OCI-LY7 (cell line): Measurements from ENCODE around the gene DSTYK. TPM values are rescaled to one million over a fixed set of nuclear protein-coding genes. Genes with fewer than 3 reads are reported as not detected.

Experiments
- BruUV-seq: library from RNA; stranded (reverse); fragments of 400-500 nt; replicated peaks from 2 replicates; lab custom pipeline; 2021; lab: Mats Ljungman, UMichigan
- CTCF ChIA-PET: fragments of 300-600 bp; sonication (Branson Sonifier 250); formaldehyde crosslinking; loops from one replicate; lab custom pipeline; 2022; ENCODE audit warnings: antibody characterized with exemption; ENCODE audit not compliant: unreplicated experiment; lab: Charles Lee
- POLR2A ChIA-PET: fragments of 300-600 bp; sonication (Branson Sonifier 250); formaldehyde crosslinking; loops from one replicate; lab custom pipeline; 2022; ENCODE audit warnings: antibody characterized with exemption; lab: Charles Lee
- DNase-seq: peaks from one replicate; pipeline ENCODE4 v3.0.0-alpha.2; 2015; ENCODE audit warnings: low spot score
- H2AFZ ChIP-seq: fragments of 200-600 bp; sonication (generic), shearing (Covaris generic); 2 replicates; pipeline ENCODE4 v1.6.1; 2014; ENCODE audit warnings: mild to moderate bottlenecking, antibody characterized with exemption, low read length, moderate library complexity
- H3K27ac ChIP-seq: fragments of 200-600 bp; sonication (generic); 2 replicates; pipeline ENCODE4 v1.5.1; 2014; ENCODE audit warnings: mixed run types, low read depth, mild to moderate bottlenecking, moderate library complexity, low read length, inconsistent platforms; ENCODE audit not compliant: poor library complexity, severe bottlenecking
- H3K36me3 ChIP-seq: fragments of 200-600 bp; sonication (generic); 2 replicates; pipeline ENCODE4 v1.6.1; 2014; ENCODE audit warnings: mild to moderate bottlenecking, antibody characterized with exemption, low read length, moderate library complexity, mixed read lengths; ENCODE audit not compliant: insufficient read depth
- H3K4me1 ChIP-seq: fragments of 200-600 bp; sonication (generic); 2 replicates; pipeline ENCODE4 v1.5.1; 2014; ENCODE audit warnings: mild to moderate bottlenecking, low read length; ENCODE audit not compliant: insufficient read depth, poor library complexity, severe bottlenecking
- H3K4me2 ChIP-seq: fragments of 200-600 bp; sonication (generic); 2 replicates; pipeline ENCODE4 v1.6.1; 2014; ENCODE audit warnings: mild to moderate bottlenecking, low read length
- H3K4me3 ChIP-seq: fragments of 200-600 bp; sonication (generic); 2 replicates; pipeline ENCODE4 v1.5.1; 2014; ENCODE audit warnings: mild to moderate bottlenecking, low read depth, low read length; ENCODE audit not compliant: poor library complexity, severe bottlenecking
- H3K79me2 ChIP-seq: fragments of 200-600 bp; sonication (generic); 2 replicates; pipeline ENCODE4 v1.6.1; 2016; ENCODE audit warnings: low read depth, mild to moderate bottlenecking, low read length, moderate library complexity, mixed read lengths; ENCODE audit not compliant: insufficient read depth
- H3K9me2 ChIP-seq: fragments of 200-600 bp; sonication (generic); 2 replicates; pipeline ENCODE4 v1.6.1; 2016; ENCODE audit warnings: mild to moderate bottlenecking, low read length, mixed read lengths; ENCODE audit not compliant: insufficient read depth
- H3K9me3 ChIP-seq: fragments of 200-600 bp; sonication (generic); 2 replicates; pipeline ENCODE4 v1.6.1; 2014; ENCODE audit warnings: mild to moderate bottlenecking, mixed run types, low read length, mixed read lengths
- H4K20me1 ChIP-seq: fragments of 200-600 bp; sonication (generic); 2 replicates; pipeline ENCODE4 v1.6.1; 2014; ENCODE audit warnings: mild to moderate bottlenecking, antibody characterized with exemption, low read length, moderate library complexity, mixed read lengths; ENCODE audit not compliant: insufficient read depth
- CTCF ChIP-seq: fragments of 200-600 bp; sonication (generic); conservative IDR thresholded peaks from 2 replicates; pipeline ENCODE4 v1.5.1; 2014; ENCODE audit warnings: mild to moderate bottlenecking, antibody characterized with exemption, low read length, moderate library complexity, mixed read lengths
- EZH2phosphoT487 ChIP-seq: fragments of 200-600 bp; sonication (generic); IDR thresholded peaks from 2 replicates; pipeline ENCODE4 v1.6.1; 2018; ENCODE audit warnings: low read depth, borderline replicate concordance, mild to moderate bottlenecking, mixed run types, antibody characterized with exemption, low read length, moderate library complexity, mixed read lengths
- intact Hi-C: fragments of 100-400 bp; cut with micrococcal nuclease; formaldehyde crosslinking; loops from one replicate; pipeline ENCODE4 v1.10.0; 2022; ENCODE audit not compliant: unreplicated experiment
- total RNA-seq, 2 experiments: library from RNA; depleted of rRNA in 1 of 2; stranded (reverse); fragments of >200 nt in 1 of 2; shearing (Covaris generic) in 1 of 2; gene quantifications; 2 replicates each; pipeline ENCODE4 v1.2.3, GENCODE V29; 2014 to 2022

The DSTYK gene
- total RNA-seq, 2 experiments from 2014 or later = 4.7 to 6.6 TPM

- Histone ChIP-seq H2AFZ (no peak overlapping the region), H4K20me1 (no peaks in the 10 kb centered on the region), H3K4me1 (no peaks in the 10 kb centered on the region), H3K36me3 (0 out of 2 replicates have a peak, but pooled peaks cover 4% of the 10 kb centered on the region), H3K9me2 (no peaks in the 10 kb centered on the region), H3K9me3 (no peaks in the 10 kb centered on the region), H3K79me2 (no peaks in the 10 kb centered on the region), H3K4me3 (no peak overlapping the region), H3K4me2 (no peak overlapping the region), H3K27ac (no peak overlapping the region)
- DNase-seq = no peak
- POLR2A ChIA-PET = no interaction called here
- TF ChIP-seq EZH2phosphoT487 (no peak), CTCF (no peak)
- intact Hi-C loops = no loop called here
- CTCF ChIA-PET = no interaction called here
- BruUV-seq = no TSS peak
These were observed 31.7 kb downstream of the DSTYK start for GRCh38 chr1:205179842-205180241.

GRCh38 chr1:205172729-205173366, 38.7 kb downstream of the DSTYK start:
- Histone ChIP-seq H3K27ac (no peak overlapping the region), H3K36me3 (no peaks in the 10 kb centered on the region; the same call in 1 of the 2 replicates), H4K20me1 (no peaks in the 10 kb centered on the region), H3K4me3 (no peak overlapping the region), H3K9me3 (no peaks in the 10 kb centered on the region), H3K9me2 (no peaks in the 10 kb centered on the region), H3K79me2 (no peaks in the 10 kb centered on the region), H2AFZ (no peak overlapping the region), H3K4me1 (no peaks in the 10 kb centered on the region), H3K4me2 (no peak overlapping the region)
- ChIA-PET POLR2A (interaction anchor here (0.6 to 0.8 kb wide), 4 partner anchors 12 to 906 kb away, joined by 3 to 6 read pairs (median 4); no protein-coding TSS in a partner anchor), CTCF (no interaction called here)
- no peak for TF ChIP-seq CTCF
- TF ChIP-seq EZH2phosphoT487 = no peak
- no TSS peak for BruUV-seq
- intact Hi-C loops = no loop called here
- no peak for DNase-seq

- intact Hi-C loops = no loop called here
- no peaks in the 10 kb centered on the region; the same call in 1 of the 2 replicates for H3K36me3 ChIP-seq
- H3K79me2 ChIP-seq = no peaks in the 10 kb centered on the region
- H3K9me3 ChIP-seq = no peaks in the 10 kb centered on the region
- no peak overlapping the region for H3K27ac ChIP-seq
- no peaks in the 10 kb centered on the region for H4K20me1 ChIP-seq
- H3K4me1 ChIP-seq = no peaks in the 10 kb centered on the region
- no peak overlapping the region for H2AFZ ChIP-seq
- H3K4me2 ChIP-seq = no peak overlapping the region
- H3K9me2 ChIP-seq = no peaks in the 10 kb centered on the region
- ChIA-PET POLR2A (interaction anchor here (0.6 to 0.9 kb wide), 3 partner anchors 17 to 129 kb away, joined by 3 to 7 read pairs (median 4); no protein-coding TSS in a partner anchor), CTCF (no interaction called here)
- DNase-seq = no peak
- no TSS peak for BruUV-seq
- no peak overlapping the region for H3K4me3 ChIP-seq
- TF ChIP-seq CTCF (no peak), EZH2phosphoT487 (no peak)
These were observed 40.1 kb downstream of the DSTYK start for GRCh38 chr1:205171369-205171768.
